Measurements from ENCODE around the gene GRAMD4.

- TF ChIP-seq EZH2 (IDR thresholded peaks at IDR 0.05; ENCODE audit: borderline replicate concordance) (no peak), CTCF (IDR thresholded peaks at IDR 0.05; ENCODE audit: poor library complexity) (no peak), EZH2phosphoT487 (IDR thresholded peaks at IDR 0.05; ENCODE audit: low read depth, severe bottlenecking, unreplicated experiment) (no peak)
Observed at GRCh38 chr22:46690146-46690545, 70.0 kb downstream of the GRAMD4 start.
